Activated CD4-positive, alpha-beta T cell treated with anti-CD3 and anti-CD28 coated beads, Interleukin-2, amount 50 U/mL, for 24 hours (primary cell): ENCODE results near the gene PEX19.

Experiments used
- DNase-seq, 2 donors: peaks; one replicate each; pipeline ENCODE4 v3.0.0-alpha.2; 2020; ENCODE audit warnings: low read depth in 1 of 2, low spot score in 1 of 2

PEX19 gene

DNA sequence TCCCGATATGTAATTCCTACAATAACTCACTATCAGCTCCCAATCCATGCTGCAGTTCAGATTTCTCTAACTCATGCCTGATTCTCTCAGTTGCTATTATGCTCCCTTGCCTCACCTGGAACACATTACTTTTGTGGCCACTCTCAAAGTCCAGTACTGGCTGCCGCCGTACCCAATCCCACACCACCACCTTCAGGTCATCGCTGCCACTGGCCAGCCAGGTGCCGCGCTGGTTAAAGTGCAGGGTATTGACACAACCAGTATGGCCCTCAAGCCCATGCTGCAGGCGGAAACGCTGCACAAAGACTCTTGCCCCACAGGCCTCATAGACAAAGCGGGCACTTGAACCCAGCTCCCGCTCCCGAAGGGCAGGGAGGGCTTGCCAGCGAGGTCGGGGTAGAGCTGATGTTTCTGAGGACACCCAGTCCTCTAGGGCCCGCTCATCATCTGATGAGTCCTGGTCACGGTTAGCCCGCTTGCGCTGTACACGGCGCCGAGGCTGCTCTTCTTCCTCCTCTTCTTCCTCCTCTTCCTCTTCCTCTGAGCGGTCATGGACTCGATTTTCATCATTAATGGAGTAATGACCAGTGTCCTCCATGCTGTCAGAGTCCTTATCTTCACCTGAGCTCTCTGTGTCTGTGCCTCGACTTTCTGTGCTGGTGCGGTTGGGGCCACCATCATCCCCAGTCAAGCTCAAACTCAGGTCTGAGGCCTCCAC is 45.2 kb downstream of the PEX19 start:
- no peak for DNase-seq

- no peak for DNase-seq
Observed at GRCh38 chr1:160238408-160238807, 46.5 kb downstream of the PEX19 start.

DNA sequence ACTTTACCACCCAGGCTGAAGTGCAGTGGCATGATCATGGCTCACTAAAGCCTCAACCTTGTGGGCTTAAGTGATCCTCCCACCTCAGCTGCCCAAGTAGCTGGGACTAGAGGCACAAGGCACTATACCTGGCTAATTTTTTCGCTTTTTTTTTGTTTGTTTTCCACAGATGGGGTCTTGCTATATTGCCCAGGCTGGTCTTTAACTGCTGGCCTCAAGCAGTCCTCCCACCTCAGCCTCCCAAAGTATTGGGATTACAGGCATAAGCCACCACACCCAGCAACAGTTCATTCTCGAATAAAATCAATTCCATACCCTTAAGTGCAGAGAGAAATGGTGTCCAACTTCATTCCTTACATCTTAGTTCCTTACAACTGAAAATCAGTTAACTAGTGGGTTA is 47.4 kb downstream of the PEX19 start:
- DNase-seq, result no peak

DNA sequence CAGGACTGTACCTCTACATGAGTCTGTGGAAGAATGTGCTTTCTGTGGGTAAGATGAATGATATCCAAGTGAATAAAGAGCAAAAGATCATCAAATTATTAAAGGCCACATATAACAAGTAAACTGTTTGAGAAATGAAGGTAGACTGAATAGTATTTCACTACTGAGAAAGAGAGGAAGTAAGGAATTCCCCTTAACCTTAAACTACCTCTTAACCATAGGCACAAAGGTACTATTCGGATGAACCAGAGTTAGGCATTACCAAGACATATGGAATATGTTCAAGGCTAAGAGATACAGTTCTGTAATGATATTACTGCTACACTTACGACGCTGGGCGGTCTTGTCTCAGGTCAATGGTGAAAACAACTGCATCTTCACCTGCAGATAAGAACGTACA is 48.1 kb downstream of the PEX19 start:
- no peak for DNase-seq

DNA sequence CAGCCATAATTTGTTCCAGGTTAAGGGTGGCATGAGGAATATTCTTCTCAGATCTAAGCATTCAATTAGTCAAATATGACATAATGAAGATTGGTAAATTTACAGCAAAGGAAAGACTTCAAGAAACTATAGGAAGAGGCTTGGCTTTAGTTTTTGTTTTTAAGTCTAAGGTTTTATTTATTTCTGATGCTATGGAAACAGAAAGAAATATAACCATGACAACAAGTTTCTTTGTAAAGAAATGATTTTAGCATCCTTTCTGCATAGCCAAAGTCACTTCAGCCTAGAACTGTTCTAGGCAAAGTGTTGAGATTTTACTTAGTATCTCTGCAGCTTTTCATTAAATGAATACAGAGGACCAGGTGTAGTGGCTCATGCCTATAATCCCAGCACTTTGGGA is 52.0 kb downstream of the PEX19 start:
- DNase-seq, result no peak

- no peak for DNase-seq
Observed at GRCh38 chr1:160228431-160228830, 56.5 kb downstream of the PEX19 start.

- no peak for DNase-seq
Observed at GRCh38 chr1:160227561-160227960, 57.4 kb downstream of the PEX19 start.

GRCh38 chr1:160227034-160227433 is 57.9 kb downstream of the PEX19 start:
- no peak for DNase-seq
